NCI-H2227 (cell line): Measurements from ENCODE around the gene SERPINA4.

Experiments
- DNase-seq: peaks from one replicate; lab custom pipeline; 2025; ENCODE audit not compliant: unreplicated experiment; lab: John Stamatoyannopoulos, UW

The SERPINA4 gene

GRCh38 chr14:94542811-94543440 lies 18.3 kb upstream of the SERPINA4 start:
- no peak for DNase-seq

- DNase-seq, result no peak
Measured at GRCh38 chr14:94543449-94544124, 17.7 kb upstream of the SERPINA4 start.

DNA sequence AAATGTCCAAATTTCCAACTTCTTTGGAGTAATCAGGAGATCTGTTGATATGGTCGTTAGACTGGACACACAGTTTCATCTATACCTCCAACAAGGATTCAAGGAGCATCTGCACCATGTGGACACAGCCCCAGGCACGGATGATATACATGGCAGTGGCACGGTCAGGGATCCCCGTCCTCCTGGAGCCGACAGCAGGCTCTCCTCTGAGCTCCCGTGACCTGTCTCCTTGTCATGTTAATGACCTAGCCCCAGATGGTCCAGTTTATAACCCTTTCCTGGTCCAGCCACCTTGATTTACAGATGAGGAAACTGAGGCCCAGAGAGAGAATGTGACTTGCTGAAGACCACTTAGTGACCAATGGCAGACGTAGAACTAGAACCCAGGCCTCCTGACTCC lies 16.5 kb upstream of the SERPINA4 start:
- DNase-seq, result no peak

GRCh38 chr14:94545131-94545841 lies 16.0 kb upstream of the SERPINA4 start:
- peak; percentile 87 for DNase-seq

GRCh38 chr14:94547151-94547680 lies 14.0 kb upstream of the SERPINA4 start:
- no peak for DNase-seq

- no peak for DNase-seq
Measured at GRCh38 chr14:94547726-94548125, 13.5 kb upstream of the SERPINA4 start.

- no peak for DNase-seq
Measured at GRCh38 chr14:94548131-94548998, 12.9 kb upstream of the SERPINA4 start.

DNA sequence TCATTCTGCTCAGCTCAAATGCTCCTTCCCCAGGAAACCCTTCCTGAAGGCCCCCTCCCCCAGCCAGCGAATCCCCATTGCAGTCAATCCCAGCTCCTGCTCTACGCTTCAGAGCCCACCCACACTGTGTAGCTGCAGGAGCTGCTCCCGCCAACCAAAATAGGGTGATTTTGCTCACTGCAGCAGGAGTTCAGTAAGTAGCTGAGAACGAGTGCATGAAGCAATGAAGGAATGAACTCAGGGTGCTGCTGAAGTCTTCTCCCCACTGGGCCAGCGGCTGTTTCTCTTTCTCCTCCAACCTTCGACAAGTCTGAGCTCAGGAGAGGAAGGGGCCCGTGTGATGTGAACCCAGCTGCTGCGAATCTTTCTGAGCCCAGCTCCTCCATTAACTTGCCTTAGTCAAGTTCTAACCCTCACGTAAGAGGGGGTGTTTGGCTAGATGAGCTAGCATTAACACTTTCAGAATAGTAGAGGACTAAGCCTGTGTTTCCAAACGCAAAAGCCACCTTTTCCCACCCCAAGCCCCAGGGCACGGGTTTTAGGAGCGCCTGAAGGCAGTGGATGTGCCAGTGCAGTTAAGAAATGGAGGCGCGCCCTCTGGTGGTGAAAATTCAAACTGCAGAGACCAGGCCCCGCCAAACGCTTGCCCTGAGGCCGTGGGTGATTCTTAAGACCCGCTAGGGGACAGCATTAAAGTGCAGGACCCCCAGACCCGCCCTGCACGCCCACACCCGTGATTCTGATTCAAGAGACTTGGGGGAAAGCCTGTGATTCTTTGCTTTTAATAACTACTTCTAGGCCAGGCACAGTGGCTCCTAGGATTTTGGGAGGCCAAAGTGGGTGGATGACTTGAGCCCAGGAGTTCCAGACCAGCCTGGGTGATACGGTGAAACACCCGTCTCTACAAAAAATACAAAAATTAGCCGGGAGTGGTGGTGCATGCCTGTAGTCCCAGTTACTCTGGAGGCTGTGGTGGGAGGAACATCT lies 11.9 kb upstream of the SERPINA4 start:
- DNase-seq, result peak; percentile 69

DNA sequence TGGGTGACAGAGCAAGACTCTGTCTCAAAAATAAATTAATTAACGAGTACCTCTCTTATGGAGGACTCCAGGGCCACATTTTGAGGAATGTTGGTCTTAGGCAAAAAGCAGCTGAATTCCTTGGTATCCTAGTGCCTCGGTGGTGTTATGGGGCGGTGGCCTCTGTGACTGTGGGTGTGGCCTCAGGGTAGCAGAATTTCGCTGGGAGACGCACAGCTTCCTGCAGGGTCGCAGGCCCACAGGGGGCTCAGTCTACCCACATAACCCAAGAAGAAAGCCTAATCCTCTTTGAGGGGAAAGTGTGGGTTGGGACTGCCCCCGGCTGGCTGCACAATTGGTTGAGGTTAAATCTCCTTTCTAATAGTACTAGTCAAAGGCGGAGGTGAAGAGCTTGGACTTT lies 11.2 kb upstream of the SERPINA4 start:
- no peak for DNase-seq

- no peak for DNase-seq
Measured at GRCh38 chr14:94555991-94556390, 5.3 kb upstream of the SERPINA4 start.

GRCh38 chr14:94557327-94557726 lies 3.9 kb upstream of the SERPINA4 start:
- no peak for DNase-seq

GRCh38 chr14:94558842-94559241 lies 2.4 kb upstream of the SERPINA4 start:
- DNase-seq, result no peak

GRCh38 chr14:94559638-94560290 lies 1.5 kb upstream of the SERPINA4 start:
- DNase-seq, result no peak

DNA sequence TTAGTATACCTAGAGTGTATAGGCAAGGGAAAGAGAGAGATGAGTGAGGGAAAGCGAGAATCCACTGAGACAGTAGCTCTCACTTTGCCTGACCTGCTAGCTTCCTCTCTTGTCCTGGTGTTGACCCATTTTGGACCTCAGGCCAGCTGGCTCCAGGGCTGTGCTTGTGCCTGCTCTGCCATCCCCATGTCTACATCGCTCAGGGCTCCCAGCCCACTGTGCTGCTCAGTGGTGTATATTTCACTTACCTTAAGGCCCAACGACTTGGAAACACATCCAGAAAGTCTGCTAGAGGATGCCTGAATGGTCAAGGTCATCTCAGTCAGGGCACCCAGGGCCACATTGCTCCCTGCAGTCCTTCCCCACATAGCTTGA lies 964 bp upstream of the SERPINA4 start:
- DNase-seq, result no peak

GRCh38 chr14:94561656-94562010 lies 391 bp downstream of the SERPINA4 start:
- DNase-seq, result no peak

- DNase-seq, result no peak
Measured at GRCh38 chr14:94562022-94562421, 780 bp downstream of the SERPINA4 start.

GRCh38 chr14:94562941-94563883 lies 2.0 kb downstream of the SERPINA4 start:
- DNase-seq, result no peak

GRCh38 chr14:94564381-94564780 lies 3.1 kb downstream of the SERPINA4 start:
- DNase-seq, result no peak
